IPS-18c (cell line): ENCODE data around the gene BTF3.
"Not testable (repeated sequence)": the region's sequence is repeated elsewhere in the genome, so short reads cannot be mapped to it uniquely, and the experiment has no call there.

Experiments used
- H3K4me3 ChIP-seq: 2 replicates; pipeline ENCODE4 v1.7.0; 2013; ENCODE audit warnings: low read depth, mild to moderate bottlenecking, low read length, moderate library complexity; ENCODE audit not compliant: insufficient read depth
- H3K9me3 ChIP-seq: one replicate; pipeline ENCODE4 v1.6.1; 2013; ENCODE audit warnings: mild to moderate bottlenecking, low read length, moderate library complexity; ENCODE audit not compliant: control insufficient read depth, insufficient read depth

The BTF3 gene

DNA sequence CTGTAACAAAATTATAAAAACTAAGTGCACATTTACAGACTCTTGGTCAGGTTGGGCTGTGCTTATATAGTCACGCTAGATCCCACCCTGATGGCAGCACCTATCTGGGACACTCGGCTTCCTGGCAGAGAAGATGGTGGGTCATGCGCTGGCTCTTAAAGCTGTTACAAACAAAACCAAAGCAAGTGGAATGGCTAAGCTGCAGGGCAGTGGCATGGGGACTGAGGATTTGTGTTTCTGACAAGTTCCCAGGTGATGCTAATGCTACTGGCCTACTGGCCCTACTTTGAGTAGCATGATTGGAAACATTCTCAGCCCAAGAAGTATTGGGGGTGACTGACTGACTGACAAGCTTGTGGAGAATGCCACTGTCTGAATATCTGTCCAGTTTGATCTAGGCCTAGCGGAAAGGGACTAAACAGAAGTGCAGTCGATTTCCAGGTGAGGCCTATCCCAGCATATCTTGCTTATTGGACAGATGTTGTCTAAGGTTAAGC lies 8.3 kb downstream of the BTF3 start:
- no peaks in the 10 kb centered on the region for H3K9me3 ChIP-seq
- H3K4me3 ChIP-seq, result no peak overlapping the region

GRCh38 chr5:73507062-73507461 lies 8.8 kb downstream of the BTF3 start:
- no peak overlapping the region for H3K4me3 ChIP-seq
- H3K9me3 ChIP-seq, result no peaks in the 10 kb centered on the region

DNA sequence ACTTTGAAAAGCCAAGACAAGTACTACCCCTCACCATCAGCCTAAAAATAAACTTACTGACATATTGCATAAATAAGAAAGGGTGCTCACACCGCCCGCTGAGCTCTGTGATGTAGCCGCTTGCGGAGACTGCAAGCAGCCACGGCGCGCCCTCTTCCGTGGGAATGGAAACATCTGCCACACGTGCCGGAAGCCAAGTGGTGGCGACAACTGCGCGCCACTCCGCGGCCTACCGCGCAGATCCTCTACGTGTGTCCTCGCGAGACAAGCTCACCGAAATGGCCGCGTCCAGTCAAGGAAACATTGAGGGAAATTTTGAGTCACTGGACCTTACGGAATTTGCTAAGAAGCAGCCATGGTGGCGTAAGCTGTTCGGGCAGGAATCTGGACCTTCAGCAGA lies 10.3 kb downstream of the BTF3 start:
- H3K9me3 ChIP-seq, H3K4me3 ChIP-seq: not testable (repeated sequence)

DNA sequence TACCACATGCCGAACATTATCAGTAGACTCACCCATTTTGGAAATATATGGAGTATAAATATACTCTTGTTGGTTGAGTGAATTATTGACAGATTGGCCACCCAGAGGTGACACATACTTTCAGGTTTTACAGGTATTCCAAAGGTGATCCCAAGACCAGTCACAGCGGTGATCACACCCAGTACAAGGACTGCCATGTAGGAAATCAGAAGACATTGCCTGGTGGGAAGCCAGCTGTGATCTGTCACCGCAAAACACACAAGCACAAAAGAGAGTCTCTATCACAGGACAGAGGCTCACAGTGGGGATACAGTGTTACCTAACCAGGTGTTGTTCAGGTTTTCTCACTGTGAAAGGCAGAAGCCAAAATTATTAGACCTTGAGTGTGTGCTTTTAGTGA lies 15.8 kb downstream of the BTF3 start:
- H3K9me3 ChIP-seq, result no peaks in the 10 kb centered on the region
- no peak overlapping the region for H3K4me3 ChIP-seq

GRCh38 chr5:73514418-73514817 lies 16.2 kb downstream of the BTF3 start:
- Histone ChIP-seq H3K9me3 (no peaks in the 10 kb centered on the region), H3K4me3 (no peak overlapping the region)

GRCh38 chr5:73515232-73515631 lies 17.0 kb downstream of the BTF3 start:
- H3K4me3 ChIP-seq, result no peak overlapping the region
- H3K9me3 ChIP-seq, result no peaks in the 10 kb centered on the region

GRCh38 chr5:73519531-73520283 lies 21.5 kb downstream of the BTF3 start:
- no peak overlapping the region for H3K4me3 ChIP-seq
- H3K9me3 ChIP-seq, result no peaks in the 10 kb centered on the region

GRCh38 chr5:73522989-73523388 lies 24.7 kb downstream of the BTF3 start:
- no peaks in the 10 kb centered on the region for H3K9me3 ChIP-seq
- no peak overlapping the region for H3K4me3 ChIP-seq

DNA sequence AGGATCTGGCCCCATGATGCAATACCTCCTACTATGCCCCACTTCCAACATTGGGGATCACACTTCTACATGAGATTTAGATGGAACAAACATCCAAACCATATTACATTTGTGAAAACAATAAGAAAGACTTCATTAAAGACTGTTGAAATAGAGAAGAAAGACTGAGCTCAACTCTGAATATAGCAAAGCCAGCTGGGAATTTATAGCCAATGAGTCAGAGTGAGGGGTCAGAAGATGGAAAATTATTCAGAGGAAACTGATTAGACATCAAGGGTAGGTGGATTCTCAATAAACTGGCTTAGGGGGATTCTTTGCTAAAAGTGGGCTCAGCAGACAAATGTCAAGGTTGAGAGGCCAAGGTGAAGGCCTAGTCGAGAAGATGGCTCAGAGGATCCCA lies 25.6 kb downstream of the BTF3 start:
- H3K4me3 ChIP-seq, result no peak overlapping the region
- H3K9me3 ChIP-seq, result no peaks in the 10 kb centered on the region

DNA sequence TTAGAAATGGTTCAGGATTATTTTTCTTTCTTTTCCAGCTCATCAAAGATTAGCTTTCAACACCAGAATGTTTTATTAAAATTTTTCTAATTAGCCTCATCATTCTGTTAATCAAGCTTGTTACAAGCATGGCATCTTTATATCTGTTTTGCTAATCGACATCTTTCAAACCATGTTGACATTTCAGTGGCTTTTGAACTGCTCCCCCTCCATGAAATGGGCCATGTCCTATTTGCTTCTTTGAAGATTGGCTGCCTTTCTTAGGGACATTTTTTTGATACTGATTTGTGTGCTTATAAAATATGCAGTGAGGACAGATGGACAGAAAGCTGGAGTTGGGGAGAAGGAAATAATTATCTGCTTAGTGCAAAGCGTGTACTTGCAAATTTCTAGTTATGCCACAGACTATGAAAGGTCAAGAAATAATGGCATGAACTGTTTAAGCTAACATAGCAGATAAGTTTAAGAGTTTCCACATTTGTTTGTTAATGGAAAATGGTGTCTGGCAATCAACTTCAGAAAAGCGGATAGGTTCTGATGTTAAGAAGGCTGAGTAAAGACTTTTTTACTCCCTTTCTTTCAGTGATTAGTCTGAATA lies 27.5 kb downstream of the BTF3 start:
- Histone ChIP-seq H3K9me3 (no peaks in the 10 kb centered on the region), H3K4me3 (no peak overlapping the region)

DNA sequence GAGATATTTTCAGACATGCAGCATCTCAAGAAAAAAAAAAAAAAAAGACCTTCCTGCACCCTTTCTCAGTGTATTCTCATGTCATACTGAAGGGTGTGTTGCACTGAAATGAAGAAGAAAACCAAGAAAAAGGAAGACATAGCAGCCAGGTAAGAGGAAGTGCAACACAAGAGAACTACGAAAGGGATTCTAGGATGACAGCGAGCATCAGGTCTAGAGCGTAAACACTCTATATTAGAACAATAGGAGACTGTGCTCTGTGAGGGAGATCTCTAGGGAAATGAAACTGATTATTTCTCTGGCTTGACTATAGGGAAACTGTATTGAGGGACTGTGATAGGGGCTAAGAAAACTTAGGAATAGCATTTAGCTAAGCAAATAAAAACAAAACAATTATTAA lies 30.0 kb downstream of the BTF3 start:
- peaks cover 6% of the 10 kb centered on the region for H3K9me3 ChIP-seq
- H3K4me3 ChIP-seq, result no peak overlapping the region

DNA sequence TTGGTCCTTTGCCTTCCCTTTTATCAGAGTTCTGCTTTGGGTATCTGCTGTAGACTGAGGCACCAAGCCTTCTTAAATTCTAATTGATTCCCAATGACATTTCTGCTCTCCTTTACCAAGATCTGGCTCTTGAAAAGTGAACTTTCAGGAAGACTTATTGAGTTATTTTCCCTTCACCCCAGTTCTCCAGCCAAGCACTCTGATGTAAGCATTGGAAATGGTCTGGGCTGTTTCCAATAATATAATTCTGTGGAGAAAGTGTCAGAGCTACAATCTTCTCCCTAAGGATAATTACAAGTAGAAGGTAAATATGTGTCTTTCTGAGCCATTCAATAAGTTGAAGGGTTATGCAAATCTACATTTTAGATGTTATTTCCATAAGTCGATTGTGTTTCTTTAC lies 30.8 kb downstream of the BTF3 start:
- Histone ChIP-seq H3K9me3 (peaks cover 10% of the 10 kb centered on the region), H3K4me3 (no peak overlapping the region)

DNA sequence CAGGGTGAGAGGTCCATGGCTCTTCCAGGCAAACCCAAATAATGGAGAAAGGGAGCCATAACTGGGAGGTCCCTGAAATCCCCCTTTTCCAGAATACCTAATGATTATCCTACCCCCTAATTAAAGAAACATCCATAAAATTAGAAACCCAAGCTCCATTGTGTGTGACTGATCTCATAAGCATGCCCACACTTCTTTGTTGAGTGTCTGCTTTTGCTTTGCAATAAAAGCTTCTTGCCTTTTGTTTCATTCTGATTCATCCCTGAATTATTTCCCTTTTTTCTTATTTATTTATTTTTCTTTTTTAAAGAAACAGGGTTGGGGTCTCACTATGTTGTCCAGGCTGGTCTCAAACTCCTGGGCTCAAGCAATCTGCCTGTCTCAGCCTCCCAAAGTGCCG lies 33.1 kb downstream of the BTF3 start:
- H3K4me3 ChIP-seq, result no peak overlapping the region

DNA sequence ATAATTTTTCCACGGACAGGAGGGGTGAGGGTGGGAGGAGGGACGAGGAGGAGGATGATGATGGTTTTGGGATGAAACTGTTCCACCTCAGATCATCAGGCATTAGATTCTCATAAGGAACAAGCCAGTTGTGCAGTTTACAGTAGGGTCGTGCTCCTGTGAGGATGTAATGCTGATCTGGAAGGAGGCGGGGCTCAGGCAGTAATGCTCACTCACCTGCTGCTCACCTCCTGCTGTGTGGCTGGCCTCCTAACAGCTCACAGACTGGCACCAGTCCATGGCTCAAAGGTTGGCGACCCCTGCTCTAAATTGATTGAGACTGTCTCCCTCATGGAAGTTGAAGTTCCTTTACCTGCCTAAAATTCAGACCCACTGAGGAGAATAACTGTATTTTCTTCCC lies 34.0 kb downstream of the BTF3 start:
- Histone ChIP-seq H3K4me3 (no peak overlapping the region), H3K9me3 (peaks cover 10% of the 10 kb centered on the region)

More for the DNA sequence above, 33.1 kb downstream of the BTF3 start:
- H3K9me3 ChIP-seq, result peaks cover 10% of the 10 kb centered on the region

- H3K9me3 ChIP-seq, result peaks cover 10% of the 10 kb centered on the region
- H3K4me3 ChIP-seq, result no peak overlapping the region
These were observed 35.9 kb downstream of the BTF3 start for GRCh38 chr5:73534011-73534644.

DNA sequence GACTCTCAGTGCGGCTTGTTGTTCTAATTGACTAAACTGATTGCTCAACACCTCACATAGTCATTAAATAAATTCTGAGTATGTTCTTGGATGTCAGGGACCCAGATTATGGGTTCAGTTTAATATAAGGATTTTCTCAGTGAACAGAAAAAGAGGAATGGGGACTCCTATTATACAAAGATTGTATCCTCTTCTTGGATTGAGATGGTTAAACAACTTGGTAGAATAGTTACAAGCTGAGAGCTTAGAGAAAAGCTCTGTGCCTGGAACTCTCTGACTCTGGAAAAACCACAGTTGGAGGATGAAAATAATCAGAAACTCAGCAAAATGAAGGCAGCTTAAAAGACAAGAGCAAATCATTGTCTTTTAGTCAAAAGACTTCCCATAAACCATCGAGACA lies 36.7 kb downstream of the BTF3 start:
- peaks cover 10% of the 10 kb centered on the region for H3K9me3 ChIP-seq
- H3K4me3 ChIP-seq, result no peak overlapping the region

DNA sequence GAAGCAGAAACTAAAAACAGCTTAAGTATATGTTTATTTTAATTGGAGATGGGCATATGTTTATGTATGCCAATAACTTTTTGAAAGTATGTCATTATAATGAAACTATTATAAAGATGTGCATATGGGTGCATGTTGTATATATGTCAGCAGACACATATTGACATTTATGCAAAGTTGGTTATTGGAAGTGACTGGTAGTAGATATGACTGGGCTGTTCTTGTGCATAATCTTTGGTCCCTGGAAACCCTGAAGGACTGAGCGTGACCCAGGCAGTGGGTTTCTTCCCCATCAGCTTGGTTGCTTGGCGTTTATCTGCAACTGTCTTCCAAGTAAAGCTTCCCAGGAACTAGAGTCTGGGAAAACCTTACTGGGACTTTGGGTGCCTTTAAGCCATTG lies 41.5 kb downstream of the BTF3 start:
- peaks cover 2% of the 10 kb centered on the region for H3K9me3 ChIP-seq

DNA sequence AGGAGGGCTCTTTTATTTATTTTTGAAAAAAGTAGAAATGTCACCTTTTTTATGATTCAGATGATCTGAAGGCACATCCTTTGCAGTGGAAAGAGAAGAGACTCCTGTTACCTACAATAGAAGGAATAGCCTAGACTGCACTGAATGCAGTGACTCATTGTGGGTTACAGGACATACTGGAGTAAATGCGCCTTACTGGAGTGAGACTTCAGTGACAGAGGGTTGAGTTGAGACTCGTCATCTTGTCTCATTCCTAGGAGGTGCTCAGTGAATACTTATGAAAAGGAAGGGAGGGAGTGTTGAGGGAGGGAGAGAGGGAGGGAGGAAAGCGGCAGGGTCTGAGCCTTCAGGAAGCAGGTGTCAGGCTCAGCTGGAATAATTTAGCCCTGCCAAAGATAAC lies 42.0 kb downstream of the BTF3 start:
- H3K4me3 ChIP-seq, result no peak overlapping the region
- H3K9me3 ChIP-seq, result peaks cover 2% of the 10 kb centered on the region

More for the DNA sequence above, 41.5 kb downstream of the BTF3 start:
- no peak overlapping the region for H3K4me3 ChIP-seq
